HFF-Myc (cell line): ENCODE data around the gene PROSER2.

Experiments
- DNase-seq: peaks from one replicate; pipeline ENCODE4 v3.0.0-alpha.2; 2011; ENCODE audit warnings: low read depth; ENCODE audit errors: extremely low read depth
- H3K4me3 ChIP-seq: replicated peaks from 2 replicates; pipeline ENCODE4 v1.5.1; 2011; ENCODE audit warnings: low read depth, mild to moderate bottlenecking, control low read depth, low read length
- CTCF ChIP-seq: IDR thresholded peaks from 2 replicates; pipeline ENCODE4 v1.5.1; 2012; ENCODE audit warnings: mild to moderate bottlenecking, low read depth, low read length, control low read depth; ENCODE audit errors: missing control alignments

The PROSER2 gene

GRCh38 chr10:11863353-11864109, 40.4 kb downstream of the PROSER2 start:
- no peak for DNase-seq
- no peak overlapping the region for H3K4me3 ChIP-seq
- TF ChIP-seq CTCF: no peak

- no peak overlapping the region for H3K4me3 ChIP-seq
- no peak for TF ChIP-seq CTCF
- no peak for DNase-seq
Observed at GRCh38 chr10:11864727-11865126, 41.6 kb downstream of the PROSER2 start.

GRCh38 chr10:11865561-11865960, 42.4 kb downstream of the PROSER2 start:
- no peak overlapping the region for H3K4me3 ChIP-seq
- DNase-seq: no peak
- TF ChIP-seq CTCF: no peak

GRCh38 chr10:11866199-11866925, 43.2 kb downstream of the PROSER2 start:
- no peak for TF ChIP-seq CTCF
- H3K4me3 ChIP-seq: no peak overlapping the region
- DNase-seq: no peak

GRCh38 chr10:11869219-11869618, 46.1 kb downstream of the PROSER2 start:
- no peak overlapping the region for H3K4me3 ChIP-seq
- DNase-seq: no peak
- TF ChIP-seq CTCF: no peak

- DNase-seq: no peak
- no peak for TF ChIP-seq CTCF
- H3K4me3 ChIP-seq: no peak overlapping the region
Observed at GRCh38 chr10:11869743-11870460, 46.7 kb downstream of the PROSER2 start.
